Measurements from ENCODE around the gene MAPRE2. TPM values are rescaled to one million over a fixed set of nuclear protein-coding genes. Genes with fewer than 3 reads are reported as not detected.

Gene MAPRE2
- total and polyA plus RNA-seq, 2 donors (not counting 1 experiment from before 2014, with no cell fraction given), result 18.5 to 88.1 TPM

DNA sequence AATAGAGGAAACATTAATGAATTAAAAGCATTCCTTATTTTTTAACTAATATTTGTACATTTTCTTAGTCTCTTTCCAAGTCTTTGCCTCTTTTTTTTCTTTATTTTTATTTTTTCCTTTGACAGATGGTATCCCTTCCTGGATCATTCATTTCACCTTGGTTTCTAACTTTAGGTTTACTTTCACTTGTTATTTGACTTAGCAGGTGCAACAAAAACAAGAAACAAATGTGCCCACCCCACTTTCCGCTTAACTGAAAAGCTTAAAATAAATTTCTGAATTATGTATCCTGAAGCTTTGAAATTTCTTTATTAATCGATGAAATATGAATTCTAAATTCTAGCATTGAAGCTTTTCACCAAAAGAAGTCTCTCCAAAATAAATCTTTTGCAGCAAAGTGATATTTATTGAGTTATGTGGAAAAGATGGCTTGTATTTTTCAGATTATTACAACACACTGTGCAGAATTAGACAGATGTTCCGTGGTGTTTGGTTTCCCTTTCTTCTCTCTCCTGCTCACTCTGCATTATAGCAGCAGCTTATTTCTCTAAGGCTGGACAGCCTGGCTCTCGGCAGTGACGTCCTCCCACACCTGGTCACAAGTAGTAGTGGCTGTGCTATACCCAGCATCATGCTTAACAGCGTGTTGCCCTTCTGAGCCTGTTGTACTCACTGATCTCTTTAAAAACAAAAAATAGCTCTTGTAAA lies 100.5 kb downstream of the MAPRE2 start:
- H3K36me3 ChIP-seq (ENCODE audit: control insufficient read depth, insufficient read depth, low read length), result no peaks in the 10 kb centered on the region
- no peaks in the 10 kb centered on the region for H3K4me1 ChIP-seq (ENCODE audit: control insufficient read depth, extremely low read depth, insufficient read depth, low read length)
- H3K9ac ChIP-seq (ENCODE audit: insufficient read depth, low read length), result no peak overlapping the region
- no peak overlapping the region for H3K4me3 ChIP-seq (replicated peaks in 1 of 4; ENCODE audit: control extremely low read depth in 1 of 4, insufficient read depth in 1 of 4, low read depth in 3 of 4, low read length in 4 of 4)
- DNase-seq (ENCODE audit: low read depth in 2 of 2), result no peak
- H3K27me3 ChIP-seq (ENCODE audit: control insufficient read depth, insufficient read depth, low read length), result no peaks in the 10 kb centered on the region
- no peak overlapping the region for H3K4me2 ChIP-seq (ENCODE audit: extremely low read depth, insufficient read depth, low read length)
- H3K27ac ChIP-seq (ENCODE audit: insufficient read depth, low read length), result no peak overlapping the region
- no peaks in the 10 kb centered on the region for H3K79me2 ChIP-seq (ENCODE audit: control insufficient read depth, insufficient read depth, low read length)
- H3K9me3 ChIP-seq (ENCODE audit: control insufficient read depth, insufficient read depth, low read depth, low read length), result no peaks in the 10 kb centered on the region
- no peak overlapping the region for H2AFZ ChIP-seq (ENCODE audit: low read length)
- TF ChIP-seq, protein P1, sequence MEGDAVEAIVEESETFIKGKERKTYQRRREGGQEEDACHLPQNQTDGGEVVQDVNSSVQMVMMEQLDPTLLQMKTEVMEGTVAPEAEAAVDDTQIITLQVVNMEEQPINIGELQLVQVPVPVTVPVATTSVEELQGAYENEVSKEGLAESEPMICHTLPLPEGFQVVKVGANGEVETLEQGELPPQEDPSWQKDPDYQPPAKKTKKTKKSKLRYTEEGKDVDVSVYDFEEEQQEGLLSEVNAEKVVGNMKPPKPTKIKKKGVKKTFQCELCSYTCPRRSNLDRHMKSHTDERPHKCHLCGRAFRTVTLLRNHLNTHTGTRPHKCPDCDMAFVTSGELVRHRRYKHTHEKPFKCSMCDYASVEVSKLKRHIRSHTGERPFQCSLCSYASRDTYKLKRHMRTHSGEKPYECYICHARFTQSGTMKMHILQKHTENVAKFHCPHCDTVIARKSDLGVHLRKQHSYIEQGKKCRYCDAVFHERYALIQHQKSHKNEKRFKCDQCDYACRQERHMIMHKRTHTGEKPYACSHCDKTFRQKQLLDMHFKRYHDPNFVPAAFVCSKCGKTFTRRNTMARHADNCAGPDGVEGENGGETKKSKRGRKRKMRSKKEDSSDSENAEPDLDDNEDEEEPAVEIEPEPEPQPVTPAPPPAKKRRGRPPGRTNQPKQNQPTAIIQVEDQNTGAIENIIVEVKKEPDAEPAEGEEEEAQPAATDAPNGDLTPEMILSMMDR (conservative IDR thresholded peaks at IDR 0.05 in 1 of 2, IDR thresholded peaks at IDR 0.05 in 1 of 2; ENCODE audit: low read depth in 1 of 2, low read length in 2 of 2), result no peak
- no peak for TF ChIP-seq EZH2 (IDR thresholded peaks at IDR 0.05; ENCODE audit: low read length, missing control alignments)
- no peaks in the 10 kb centered on the region for H4K20me1 ChIP-seq (ENCODE audit: control insufficient read depth, extremely low read depth, insufficient read depth, low read length)

- Histone ChIP-seq H2AFZ (ENCODE audit: low read length) (no peak overlapping the region), H3K4me3 (replicated peaks in 1 of 4; ENCODE audit: control extremely low read depth in 1 of 4, insufficient read depth in 1 of 4, low read depth in 3 of 4, low read length in 4 of 4) (no peak overlapping the region), H3K4me2 (ENCODE audit: extremely low read depth, insufficient read depth, low read length) (no peak overlapping the region), H3K79me2 (ENCODE audit: control insufficient read depth, insufficient read depth, low read length) (no peaks in the 10 kb centered on the region), H3K27me3 (ENCODE audit: control insufficient read depth, insufficient read depth, low read length) (no peaks in the 10 kb centered on the region), H3K27ac (ENCODE audit: insufficient read depth, low read length) (no peak overlapping the region), H4K20me1 (ENCODE audit: control insufficient read depth, extremely low read depth, insufficient read depth, low read length) (no peaks in the 10 kb centered on the region), H3K9me3 (ENCODE audit: control insufficient read depth, insufficient read depth, low read depth, low read length) (no peaks in the 10 kb centered on the region), H3K4me1 (ENCODE audit: control insufficient read depth, extremely low read depth, insufficient read depth, low read length) (no peaks in the 10 kb centered on the region), H3K9ac (ENCODE audit: insufficient read depth, low read length) (no peak overlapping the region), H3K36me3 (ENCODE audit: control insufficient read depth, insufficient read depth, low read length) (no peaks in the 10 kb centered on the region)
- DNase-seq (ENCODE audit: low read depth in 2 of 2), result no peak
- no peak for TF ChIP-seq EZH2 (IDR thresholded peaks at IDR 0.05; ENCODE audit: low read length, missing control alignments)
- TF ChIP-seq, protein P1 (conservative IDR thresholded peaks at IDR 0.05 in 1 of 2, IDR thresholded peaks at IDR 0.05 in 1 of 2; ENCODE audit: low read depth in 1 of 2, low read length in 2 of 2), result no peak
Observed at GRCh38 chr18:35142275-35142615, 101.0 kb downstream of the MAPRE2 start.

GRCh38 chr18:35143622-35144596 lies 102.7 kb downstream of the MAPRE2 start:
- DNase-seq (ENCODE audit: low read depth in 2 of 2), result peak; percentile 43 to 73
- Histone ChIP-seq H3K9me3 (ENCODE audit: control insufficient read depth, insufficient read depth, low read depth, low read length) (no peaks in the 10 kb centered on the region), H3K4me2 (ENCODE audit: extremely low read depth, insufficient read depth, low read length) (no peak overlapping the region), H3K27me3 (ENCODE audit: control insufficient read depth, insufficient read depth, low read length) (no peaks in the 10 kb centered on the region), H4K20me1 (ENCODE audit: control insufficient read depth, extremely low read depth, insufficient read depth, low read length) (no peaks in the 10 kb centered on the region), H3K27ac (ENCODE audit: insufficient read depth, low read length) (no peak overlapping the region), H2AFZ (ENCODE audit: low read length) (no peak overlapping the region), H3K9ac (ENCODE audit: insufficient read depth, low read length) (no peak overlapping the region), H3K79me2 (ENCODE audit: control insufficient read depth, insufficient read depth, low read length) (no peaks in the 10 kb centered on the region), H3K36me3 (ENCODE audit: control insufficient read depth, insufficient read depth, low read length) (no peaks in the 10 kb centered on the region), H3K4me3 (replicated peaks in 1 of 4; ENCODE audit: control extremely low read depth in 1 of 4, insufficient read depth in 1 of 4, low read depth in 3 of 4, low read length in 4 of 4) (no peak overlapping the region), H3K4me1 (ENCODE audit: control insufficient read depth, extremely low read depth, insufficient read depth, low read length) (no peaks in the 10 kb centered on the region)
- TF ChIP-seq EZH2 (IDR thresholded peaks at IDR 0.05; ENCODE audit: low read length, missing control alignments), result no peak
- TF ChIP-seq, protein P1 (conservative IDR thresholded peaks at IDR 0.05 in 1 of 2, IDR thresholded peaks at IDR 0.05 in 1 of 2; ENCODE audit: low read depth in 1 of 2, low read length in 2 of 2), result peak; percentile 87 to 88
